IPS-11a (cell line): ENCODE results near the gene LIF.
A peak's percentile ranks its signal among the peaks of the same experiment; 100 is the strongest.

ENCODE experiments used
- H3K4me3 ChIP-seq: one replicate; pipeline ENCODE4 v1.5.1; 2013; ENCODE audit warnings: low read depth, low read length, control low read depth

The LIF gene

DNA sequence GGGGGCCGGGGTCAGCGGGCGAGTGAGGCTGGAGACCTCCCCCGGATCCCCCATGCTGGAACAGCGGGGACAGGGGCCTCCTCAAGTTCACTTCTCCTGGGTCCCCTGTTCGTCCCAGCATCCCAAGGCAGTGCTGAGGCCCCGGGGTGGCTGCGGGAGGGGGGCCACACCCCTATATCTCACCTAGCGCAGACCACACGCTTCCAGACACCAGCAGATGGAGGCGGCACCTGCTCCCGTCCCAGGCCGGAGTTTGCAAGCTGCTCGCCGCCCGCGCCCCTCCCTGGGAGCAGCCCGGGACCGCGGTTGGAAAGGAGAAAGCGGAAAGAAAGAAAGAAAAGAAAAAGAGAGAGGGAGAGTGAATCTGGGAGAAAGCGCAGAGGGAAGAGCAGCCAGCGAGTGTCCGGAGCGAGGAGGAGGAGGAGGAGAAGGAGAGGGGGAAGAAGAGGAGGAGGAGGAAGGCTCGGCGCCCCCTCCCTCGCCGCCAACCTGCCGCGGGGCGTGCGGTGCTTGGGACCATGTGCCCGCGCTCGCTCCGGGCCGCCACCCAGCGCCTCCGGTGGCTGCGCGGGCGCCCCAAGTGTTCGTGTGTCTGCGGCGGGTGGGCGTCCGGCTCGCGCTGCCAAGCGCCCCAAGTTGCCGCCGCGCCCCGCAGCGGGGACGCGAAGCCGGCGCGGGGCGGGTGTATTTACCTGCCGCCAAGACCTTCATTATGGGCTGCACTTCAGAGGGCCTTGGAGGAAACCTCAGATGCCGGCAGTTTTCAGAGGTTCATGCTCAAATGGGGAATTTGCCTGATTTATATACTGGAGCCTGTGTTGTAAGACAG is at the start of gene LIF:
Gene LIF, minus strand, starts transcription at position 775 of the 829 bp plus-strand sequence. Its CDS starts 64 bp downstream, at position 711.
- peak within 1 kb of the TSS; percentile 63 for H3K4me3 ChIP-seq

DNA sequence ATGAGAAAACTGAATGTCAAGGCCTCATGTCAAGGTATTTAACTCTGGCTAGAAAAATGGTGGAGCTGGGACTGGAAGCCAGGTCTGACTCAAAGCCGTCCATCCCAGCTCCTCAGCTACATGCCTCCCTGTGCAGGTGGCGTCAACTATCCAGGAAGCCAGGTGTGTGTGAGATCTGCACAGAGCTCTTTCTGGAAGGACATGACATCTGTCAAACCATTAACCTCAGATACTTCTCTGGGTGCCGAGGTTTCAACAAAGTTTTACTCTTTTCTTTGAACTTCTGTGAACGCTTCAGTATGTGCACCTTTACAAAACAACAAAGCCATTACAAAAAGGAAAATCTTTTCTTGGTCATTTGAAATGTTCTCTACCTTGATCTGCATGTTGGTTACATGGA is 49.8 kb upstream of the LIF start:
- no peak overlapping the region for H3K4me3 ChIP-seq

DNA sequence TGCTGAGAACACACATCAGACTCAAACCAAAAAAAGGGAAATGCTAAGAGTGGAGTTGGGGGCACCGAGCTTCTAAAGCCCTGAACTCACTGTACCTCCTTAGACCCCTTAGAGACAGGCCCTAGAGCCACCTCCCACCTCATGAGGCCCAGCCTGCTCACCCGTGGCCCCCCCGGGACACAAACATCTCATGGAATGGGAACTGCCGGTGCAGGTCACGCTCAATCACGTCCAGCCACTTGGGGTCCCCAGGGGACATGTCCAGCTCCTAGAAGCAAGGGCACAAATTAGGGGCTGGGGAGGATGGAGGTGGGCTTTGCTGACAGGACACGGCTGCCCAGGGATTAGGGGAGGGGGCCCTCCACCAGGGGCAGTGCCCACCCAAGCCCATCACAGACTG is 49.0 kb upstream of the LIF start:
- no peak overlapping the region for H3K4me3 ChIP-seq

DNA sequence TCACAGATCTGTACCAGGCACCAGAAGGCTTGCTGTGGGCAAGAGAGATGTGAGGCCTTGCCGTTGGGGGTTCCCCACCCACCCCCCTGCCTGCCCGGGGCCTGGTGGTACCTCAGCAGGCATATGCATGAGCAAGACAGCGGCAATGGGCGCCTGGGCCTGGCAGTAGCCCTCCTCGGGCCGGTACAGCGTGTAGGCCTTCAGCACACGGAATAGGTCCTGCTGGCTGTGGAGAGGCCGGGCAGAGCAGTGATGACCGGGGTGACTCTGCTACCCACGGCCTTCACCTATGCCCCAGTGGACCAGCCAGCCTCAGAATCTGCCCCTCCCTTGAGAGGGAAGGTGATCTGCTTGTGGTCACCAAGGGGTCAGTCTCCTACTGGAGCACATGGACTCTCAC is 48.3 kb upstream of the LIF start:
- H3K4me3 ChIP-seq = no peak overlapping the region

GRCh38 chr22:30294066-30294465 is 47.5 kb upstream of the LIF start:
- H3K4me3 ChIP-seq = no peak overlapping the region

DNA sequence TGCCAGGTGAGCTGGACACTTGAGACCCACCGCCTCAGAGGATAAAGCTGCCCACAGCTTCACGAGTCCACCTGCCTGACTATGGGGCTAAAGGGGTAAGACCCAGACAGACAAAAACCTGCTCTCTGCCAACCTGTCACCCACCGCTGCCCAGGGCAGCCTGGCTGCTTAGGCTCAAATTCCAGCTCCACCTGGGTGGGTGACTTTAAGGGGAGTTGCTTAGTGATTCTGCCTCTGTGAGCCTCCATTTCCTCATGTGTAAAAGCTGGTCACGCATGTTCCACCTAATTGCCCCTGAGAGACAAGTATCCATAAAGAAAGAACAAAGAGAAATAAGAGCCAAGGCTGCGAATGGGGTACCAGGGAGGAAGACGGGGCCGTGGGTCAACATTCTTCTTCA is 46.5 kb upstream of the LIF start:
- no peak overlapping the region for H3K4me3 ChIP-seq

DNA sequence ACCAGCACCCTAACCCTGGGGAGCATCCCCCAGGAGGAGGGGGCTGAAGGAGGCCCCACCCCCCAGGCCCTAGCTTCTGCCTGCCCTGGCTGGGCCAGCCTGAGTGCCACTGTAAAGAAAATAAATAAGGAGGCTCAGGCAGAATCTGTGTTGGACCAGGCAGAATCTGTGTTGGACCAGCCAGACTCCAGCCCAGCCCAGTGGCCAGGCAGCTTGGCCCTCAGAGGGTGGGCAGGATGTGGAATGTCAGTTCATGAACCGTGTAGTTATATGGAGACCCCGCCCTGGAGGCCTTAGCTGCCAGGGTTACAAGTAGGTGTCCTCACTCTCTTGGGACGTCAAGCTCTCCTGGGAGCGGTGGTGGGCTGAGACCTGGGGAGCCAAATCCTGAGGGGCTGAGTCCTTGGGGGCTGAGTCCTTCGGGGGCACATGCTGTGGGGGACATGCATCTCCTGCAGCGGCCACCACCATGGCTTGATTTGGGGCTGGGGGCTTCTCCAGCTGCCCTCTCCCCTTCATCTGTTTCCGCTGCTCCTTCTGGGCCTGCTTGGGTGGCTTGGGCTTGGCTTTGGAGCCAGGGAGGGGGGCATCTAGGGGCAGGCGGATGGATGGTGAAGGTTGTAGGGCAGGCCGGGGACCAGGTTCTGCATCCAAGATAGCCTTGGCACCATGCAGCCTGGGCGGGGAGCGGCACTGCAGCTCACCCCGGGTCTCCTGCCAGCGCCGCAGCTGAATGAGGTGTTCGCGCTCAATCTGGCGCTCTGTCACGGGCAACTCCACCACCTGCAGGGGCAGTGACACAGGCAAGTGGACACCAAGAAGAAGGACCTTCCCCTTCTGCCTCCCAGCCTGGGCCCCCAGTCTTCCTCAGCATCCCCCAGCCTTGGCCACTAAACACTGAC is 45.8 kb upstream of the LIF start:
- H3K4me3 ChIP-seq = no peak overlapping the region

- H3K4me3 ChIP-seq = no peak overlapping the region
Measured at GRCh38 chr22:30291058-30291892, 44.7 kb upstream of the LIF start.

DNA sequence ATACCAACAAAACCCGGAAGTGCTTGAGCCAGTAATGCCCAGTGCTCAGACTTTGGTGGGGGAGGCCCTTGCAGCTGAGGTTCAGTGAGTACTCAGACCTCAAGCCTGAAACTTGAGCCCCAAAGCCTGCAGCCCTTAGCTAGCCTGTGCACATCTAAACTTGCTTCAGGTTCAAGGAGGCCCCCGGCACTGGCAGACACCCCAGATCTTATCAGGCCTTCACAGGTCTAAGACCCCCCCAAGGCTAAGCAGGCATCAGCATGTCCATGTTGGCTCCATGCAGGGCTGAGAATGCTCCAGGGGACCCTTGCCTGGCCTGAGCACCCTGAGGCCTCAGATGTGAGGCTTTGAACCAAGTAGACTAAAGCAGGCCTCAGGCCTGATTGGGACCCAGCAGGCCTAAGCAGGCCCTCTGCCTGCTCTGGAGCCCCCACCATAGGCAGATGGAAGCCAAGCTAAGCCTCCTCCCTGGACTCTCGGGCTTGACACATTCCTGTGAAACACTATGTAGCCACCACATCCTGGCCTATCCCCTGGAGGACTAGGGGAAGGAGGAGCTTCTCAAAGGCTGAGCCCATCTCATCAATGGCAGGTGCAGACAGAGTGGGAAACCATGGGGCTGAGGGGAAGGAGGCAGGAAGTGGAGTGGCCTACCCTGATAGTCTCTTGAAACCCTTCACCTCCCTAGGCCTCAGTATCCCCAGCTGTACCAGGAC is 43.9 kb upstream of the LIF start:
- H3K4me3 ChIP-seq = no peak overlapping the region

GRCh38 chr22:30289980-30290313 is 43.4 kb upstream of the LIF start:
- H3K4me3 ChIP-seq = peak overlapping the region; percentile 67

DNA sequence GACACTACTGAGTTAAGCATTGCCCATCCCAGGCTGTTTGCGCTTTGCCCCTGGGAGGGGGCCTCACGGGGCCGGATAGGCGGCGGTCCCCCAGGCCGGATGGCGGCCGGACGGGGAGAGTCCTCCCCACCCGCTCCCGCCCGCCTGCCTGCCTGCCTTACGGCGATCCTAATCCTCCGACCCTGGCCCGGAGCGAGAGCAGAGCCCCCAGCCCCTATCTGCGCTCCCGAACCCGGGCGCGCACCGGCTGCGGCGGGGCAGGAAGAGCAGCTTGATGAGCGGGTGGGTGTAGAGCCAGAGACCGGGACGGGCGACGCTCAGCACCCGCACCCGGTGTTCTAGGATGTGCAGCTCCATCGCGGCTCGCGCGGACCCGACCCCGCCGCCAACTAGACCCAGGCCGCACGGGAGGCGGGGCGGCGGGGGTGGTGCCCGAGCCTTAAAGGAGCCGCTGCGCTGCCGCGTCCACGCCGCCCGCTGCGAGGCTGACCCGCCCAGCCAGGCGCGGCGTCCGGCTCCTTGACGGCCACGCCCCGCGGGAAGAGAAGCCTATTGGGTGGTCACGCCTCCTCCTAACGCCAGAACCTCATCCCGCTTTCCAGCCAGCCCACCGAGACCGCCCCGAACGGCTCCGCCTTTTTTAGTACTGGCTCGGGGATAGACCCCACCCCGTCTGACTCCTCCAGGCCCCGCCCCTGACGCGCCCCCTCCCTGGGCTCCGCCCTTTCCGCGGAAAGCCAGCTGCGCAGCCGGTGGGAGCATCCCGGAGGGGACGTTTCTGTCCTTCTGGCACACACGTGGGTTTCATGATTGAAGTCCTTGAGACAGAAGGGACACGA is 42.8 kb upstream of the LIF start, which contains the start of gene CASTOR1:
Gene CASTOR1, minus strand, starts transcription at position 365 of the 839 bp plus-strand sequence. Its CDS starts 8 bp downstream, at position 357.
- peak within 1 kb of the TSS; percentile 67 for H3K4me3 ChIP-seq

GRCh38 chr22:30288419-30289140 is 42.0 kb upstream of the LIF start:
- H3K4me3 ChIP-seq = peak overlapping the region; percentile 58

DNA sequence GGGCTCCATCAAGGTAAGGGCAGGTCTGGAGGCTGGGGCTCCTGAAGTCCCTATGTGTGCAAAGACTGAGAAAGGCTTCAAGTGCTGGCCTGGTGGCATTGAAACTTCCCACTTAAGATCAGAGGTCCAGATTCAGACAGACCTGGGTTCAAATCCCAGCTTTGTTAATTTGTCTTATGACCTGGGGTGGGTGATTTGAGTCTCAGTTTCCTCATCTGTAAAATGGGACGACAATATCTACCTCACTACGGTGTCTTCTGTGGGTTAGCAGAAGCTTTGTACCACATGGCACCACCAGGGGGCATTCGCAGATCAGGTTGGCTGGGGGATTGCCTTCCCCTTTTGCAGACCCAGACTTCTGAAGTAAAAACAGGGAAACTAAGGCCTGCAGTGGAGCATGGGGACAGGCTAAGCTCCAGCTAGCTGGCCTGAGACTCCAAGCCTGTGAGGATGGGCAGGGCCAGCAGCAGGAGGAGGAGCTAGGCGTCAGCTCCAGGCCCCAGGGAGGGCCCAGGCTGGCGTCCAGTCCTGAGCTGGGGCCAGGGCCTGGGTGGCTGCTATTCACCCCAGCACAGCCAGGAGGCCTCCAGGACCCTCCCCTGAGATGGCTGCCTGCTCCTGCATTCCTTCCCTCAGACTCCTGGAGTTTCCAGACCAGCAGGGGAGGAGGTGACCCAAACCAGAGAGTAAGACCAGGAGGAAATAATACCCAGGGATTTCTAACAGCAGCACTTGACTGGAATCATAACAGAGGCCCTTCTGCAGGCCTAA is 41.3 kb upstream of the LIF start:
- no peak overlapping the region for H3K4me3 ChIP-seq

DNA sequence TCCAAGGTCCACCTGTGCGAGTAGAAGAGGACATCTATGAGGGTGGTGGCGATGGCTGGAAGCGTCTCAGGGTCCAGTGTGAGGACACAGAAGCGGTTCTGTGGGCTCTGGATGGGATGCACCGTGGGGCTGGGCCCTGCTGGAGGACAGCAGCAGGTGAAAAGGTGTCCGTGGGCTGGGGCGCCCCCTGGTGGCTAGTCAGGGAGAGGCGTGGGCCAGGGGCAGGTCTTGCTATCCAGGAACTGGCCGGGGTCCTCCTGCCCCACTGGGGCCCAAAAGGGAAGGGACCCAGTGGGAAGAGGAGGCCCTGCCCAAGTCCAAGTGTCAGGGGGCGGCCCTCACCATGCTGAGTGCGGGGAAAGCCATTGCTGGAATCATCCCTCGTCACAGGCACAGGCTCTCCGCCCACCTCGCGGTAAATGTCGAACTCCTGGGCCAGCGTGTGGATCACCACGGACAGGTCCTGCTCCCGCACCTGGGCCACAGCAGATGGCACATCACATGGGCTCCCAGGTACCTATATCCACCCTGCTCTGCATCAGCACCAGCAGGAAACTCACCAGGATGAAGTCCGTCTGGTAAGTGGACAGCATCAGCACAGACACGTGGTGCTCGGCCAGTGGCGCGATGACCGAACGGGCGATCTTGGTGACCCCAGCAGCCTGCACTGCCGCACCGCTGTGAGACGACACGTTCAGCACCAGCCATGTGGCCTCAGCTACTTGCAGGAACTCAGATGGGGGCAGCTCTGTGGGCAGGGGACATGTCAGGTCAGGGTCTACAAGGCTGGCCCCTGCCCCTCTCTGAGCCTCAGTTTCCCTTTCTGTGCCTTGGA is 40.5 kb upstream of the LIF start:
- no peak overlapping the region for H3K4me3 ChIP-seq

DNA sequence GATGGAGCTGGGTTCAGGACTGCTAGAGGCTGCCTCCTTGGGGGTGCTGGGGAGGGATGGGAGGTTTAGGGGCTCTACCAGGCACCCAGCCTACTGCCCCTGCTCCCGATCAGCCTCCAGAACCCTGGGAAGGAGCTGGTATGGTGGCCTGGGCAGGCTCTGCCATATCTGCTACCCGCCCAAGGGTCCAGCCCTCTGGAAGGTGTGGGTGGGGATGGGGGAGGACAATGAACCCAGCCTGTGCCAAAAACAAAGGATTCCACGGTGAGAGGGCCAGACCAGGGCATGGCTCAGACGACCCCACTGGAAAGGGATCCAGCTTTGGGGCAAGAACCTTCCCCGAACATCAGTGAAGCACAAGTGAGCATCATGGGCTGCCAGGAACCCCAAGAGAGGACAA is 39.8 kb upstream of the LIF start:
- no peak overlapping the region for H3K4me3 ChIP-seq

- no peak overlapping the region for H3K4me3 ChIP-seq
Measured at GRCh38 chr22:30285846-30286200, 39.3 kb upstream of the LIF start.

DNA sequence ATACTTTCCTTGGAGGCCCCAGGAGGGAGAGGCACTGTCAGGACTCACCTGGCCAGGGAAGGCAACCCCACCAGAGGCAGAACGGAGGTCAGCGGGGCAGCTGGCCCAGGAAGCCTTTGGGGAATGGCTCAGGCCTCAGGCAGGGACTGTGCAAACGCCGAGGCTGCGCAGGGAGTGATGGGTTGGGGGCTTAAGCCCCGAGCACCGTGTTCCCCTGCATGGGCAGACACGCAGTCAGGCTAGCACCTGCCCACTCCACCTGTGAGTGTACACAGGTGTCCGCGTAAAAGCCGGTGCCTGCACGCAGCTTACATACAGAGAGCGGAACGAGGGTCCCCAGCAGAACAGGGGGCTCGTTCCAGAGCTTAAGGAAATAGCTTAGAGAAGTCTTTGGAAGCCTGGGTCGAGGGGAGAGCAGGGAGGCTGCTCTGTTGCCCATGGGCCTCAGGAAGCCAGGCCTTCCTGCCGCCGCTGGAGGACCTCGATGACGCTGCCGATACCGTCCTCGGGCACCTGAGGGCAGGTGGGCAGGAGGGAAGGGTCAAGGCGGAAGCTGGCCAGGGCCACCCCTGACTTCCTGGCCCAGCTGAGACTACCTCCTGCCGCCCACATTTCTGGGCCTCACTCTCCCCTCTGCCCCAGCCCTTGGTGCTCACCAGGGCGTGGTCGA is 38.8 kb upstream of the LIF start:
- H3K4me3 ChIP-seq = no peak overlapping the region
